Activated T-cell treated with anti-CD3 and anti-CD28 coated beads, Interleukin-2, amount 50 U/mL, for 24 hours (primary cell): ENCODE measurements around the gene FAN1.

Experiments used
- DNase-seq: peaks from one replicate; pipeline ENCODE4 v3.0.0-alpha.2; 2020
- H3K27ac Mint-ChIP-seq: 2 replicates; pipeline ENCODE4 v1.8.0; 2020; ENCODE audit warnings: mild to moderate bottlenecking, mixed read lengths
- H3K27me3 Mint-ChIP-seq: 2 replicates; pipeline ENCODE4 v1.8.0; 2020; ENCODE audit warnings: mixed read lengths
- H3K36me3 Mint-ChIP-seq: 2 replicates; pipeline ENCODE4 v1.8.0; 2020; ENCODE audit warnings: low read depth, mixed read lengths
- H3K4me1 Mint-ChIP-seq: 2 replicates; pipeline ENCODE4 v1.8.0; 2020; ENCODE audit warnings: low read depth, mixed read lengths
- H3K4me3 Mint-ChIP-seq: 2 replicates; pipeline ENCODE4 v1.8.0; 2020; ENCODE audit warnings: mild to moderate bottlenecking, moderate library complexity, mixed read lengths
- H3K9me3 Mint-ChIP-seq: 2 replicates; pipeline ENCODE4 v1.8.0; 2020; ENCODE audit warnings: mixed read lengths

Gene FAN1

GRCh38 chr15:30904812-30905211 is 1.1 kb downstream of the FAN1 start:
- peak overlapping the region; percentile 5 for H3K27ac Mint-ChIP-seq
- H3K4me3 Mint-ChIP-seq = peak overlapping the region; percentile 85
- H3K27me3 Mint-ChIP-seq = no peaks in the 10 kb centered on the region
- H3K9me3 Mint-ChIP-seq = no peaks in the 10 kb centered on the region
- no peak for DNase-seq
- peaks cover 86% of the 10 kb centered on the region for H3K36me3 Mint-ChIP-seq
- H3K4me1 Mint-ChIP-seq = peaks cover 50% of the 10 kb centered on the region

- no peak for DNase-seq
- peaks cover 84% of the 10 kb centered on the region for H3K36me3 Mint-ChIP-seq
- H3K4me3 Mint-ChIP-seq = no peak overlapping the region
- no peaks in the 10 kb centered on the region for H3K27me3 Mint-ChIP-seq
- no peak overlapping the region for H3K27ac Mint-ChIP-seq
- H3K4me1 Mint-ChIP-seq = peaks cover 51% of the 10 kb centered on the region
- H3K9me3 Mint-ChIP-seq = no peaks in the 10 kb centered on the region
Measured at GRCh38 chr15:30905821-30906220, 2.1 kb downstream of the FAN1 start.

- no peaks in the 10 kb centered on the region for H3K9me3 Mint-ChIP-seq
- no peaks in the 10 kb centered on the region for H3K27me3 Mint-ChIP-seq
- H3K27ac Mint-ChIP-seq = no peak overlapping the region
- H3K4me1 Mint-ChIP-seq = peaks cover 51% of the 10 kb centered on the region
- DNase-seq = no peak
- H3K36me3 Mint-ChIP-seq = peaks cover 81% of the 10 kb centered on the region
- no peak overlapping the region for H3K4me3 Mint-ChIP-seq
Measured at GRCh38 chr15:30906366-30906765, 2.7 kb downstream of the FAN1 start.

- Mint-ChIP-seq H3K9me3 (no peaks in the 10 kb centered on the region), H3K27me3 (no peaks in the 10 kb centered on the region), H3K27ac (no peak overlapping the region), H3K4me1 (peaks cover 11% of the 10 kb centered on the region), H3K4me3 (no peak overlapping the region), H3K36me3 (peaks cover 86% of the 10 kb centered on the region)
- DNase-seq = no peak
Measured at GRCh38 chr15:30913761-30914160, 10.0 kb downstream of the FAN1 start.

GRCh38 chr15:30917013-30917412 is 13.3 kb downstream of the FAN1 start:
- H3K36me3 Mint-ChIP-seq = peaks cover 92% of the 10 kb centered on the region

GRCh38 chr15:30917675-30918074 is 14.0 kb downstream of the FAN1 start:
- Mint-ChIP-seq H3K4me1 (peaks cover 7% of the 10 kb centered on the region), H3K27me3 (no peaks in the 10 kb centered on the region), H3K36me3 (peaks cover 92% of the 10 kb centered on the region), H3K27ac (no peak overlapping the region), H3K9me3 (no peaks in the 10 kb centered on the region), H3K4me3 (no peak overlapping the region)
- DNase-seq = no peak

More at GRCh38 chr15:30917013-30917412, 13.3 kb downstream of the FAN1 start:
- peak overlapping the region; percentile 0 for H3K27ac Mint-ChIP-seq
- H3K4me3 Mint-ChIP-seq = no peak overlapping the region
- H3K27me3 Mint-ChIP-seq = no peaks in the 10 kb centered on the region
- no peak for DNase-seq
- H3K4me1 Mint-ChIP-seq = peaks cover 7% of the 10 kb centered on the region
- no peaks in the 10 kb centered on the region for H3K9me3 Mint-ChIP-seq

GRCh38 chr15:30918366-30918765 is 14.7 kb downstream of the FAN1 start:
- DNase-seq = no peak
- Mint-ChIP-seq H3K4me1 (peaks cover 7% of the 10 kb centered on the region), H3K36me3 (peaks cover 92% of the 10 kb centered on the region), H3K27ac (no peak overlapping the region), H3K27me3 (no peaks in the 10 kb centered on the region), H3K9me3 (no peaks in the 10 kb centered on the region), H3K4me3 (no peak overlapping the region)

GRCh38 chr15:30919877-30920550 is 16.3 kb downstream of the FAN1 start:
- Mint-ChIP-seq H3K4me3 (no peak overlapping the region), H3K27me3 (no peaks in the 10 kb centered on the region), H3K9me3 (no peaks in the 10 kb centered on the region), H3K36me3 (peaks cover 91% of the 10 kb centered on the region), H3K4me1 (peaks cover 6% of the 10 kb centered on the region), H3K27ac (no peak overlapping the region)
- no peak for DNase-seq

- Mint-ChIP-seq H3K36me3 (peaks cover 92% of the 10 kb centered on the region), H3K27ac (peak overlapping the region; percentile 29), H3K9me3 (no peaks in the 10 kb centered on the region), H3K4me1 (peaks cover 4% of the 10 kb centered on the region), H3K4me3 (no peak overlapping the region), H3K27me3 (no peaks in the 10 kb centered on the region)
- no peak for DNase-seq
Measured at GRCh38 chr15:30921106-30921505, 17.4 kb downstream of the FAN1 start.

GRCh38 chr15:30921781-30922479 is 18.2 kb downstream of the FAN1 start:
- H3K27ac Mint-ChIP-seq = peak overlapping the region; percentile 40
- DNase-seq = no peak
- H3K27me3 Mint-ChIP-seq = no peaks in the 10 kb centered on the region
- H3K9me3 Mint-ChIP-seq = no peaks in the 10 kb centered on the region
- peaks cover 1% of the 10 kb centered on the region for H3K4me1 Mint-ChIP-seq
- peaks cover 92% of the 10 kb centered on the region for H3K36me3 Mint-ChIP-seq
- no peak overlapping the region for H3K4me3 Mint-ChIP-seq

GRCh38 chr15:30922480-30923311 is 19.0 kb downstream of the FAN1 start:
- Mint-ChIP-seq H3K27me3 (no peaks in the 10 kb centered on the region), H3K9me3 (no peaks in the 10 kb centered on the region), H3K36me3 (peaks cover 93% of the 10 kb centered on the region), H3K4me3 (no peak overlapping the region), H3K4me1 (no peaks in the 10 kb centered on the region), H3K27ac (peak overlapping the region; percentile 2)
- no peak for DNase-seq

GRCh38 chr15:30923429-30923828 is 19.7 kb downstream of the FAN1 start:
- Mint-ChIP-seq H3K36me3 (peaks cover 93% of the 10 kb centered on the region), H3K9me3 (no peaks in the 10 kb centered on the region), H3K4me3 (no peak overlapping the region), H3K27ac (peak overlapping the region; percentile 7), H3K27me3 (no peaks in the 10 kb centered on the region), H3K4me1 (no peaks in the 10 kb centered on the region)
- DNase-seq = no peak

GRCh38 chr15:30924353-30924752 is 20.6 kb downstream of the FAN1 start:
- no peak overlapping the region for H3K4me3 Mint-ChIP-seq
- DNase-seq = no peak
- H3K36me3 Mint-ChIP-seq = peaks cover 95% of the 10 kb centered on the region
- H3K9me3 Mint-ChIP-seq = no peaks in the 10 kb centered on the region
- no peak overlapping the region for H3K27ac Mint-ChIP-seq
- H3K27me3 Mint-ChIP-seq = no peaks in the 10 kb centered on the region
- no peaks in the 10 kb centered on the region for H3K4me1 Mint-ChIP-seq

GRCh38 chr15:30925686-30926085 is 22.0 kb downstream of the FAN1 start:
- H3K4me1 Mint-ChIP-seq = no peaks in the 10 kb centered on the region
- no peak overlapping the region for H3K27ac Mint-ChIP-seq
- peaks cover 93% of the 10 kb centered on the region for H3K36me3 Mint-ChIP-seq
- no peaks in the 10 kb centered on the region for H3K9me3 Mint-ChIP-seq
- no peak for DNase-seq
- no peak overlapping the region for H3K4me3 Mint-ChIP-seq
- H3K27me3 Mint-ChIP-seq = no peaks in the 10 kb centered on the region

GRCh38 chr15:30926161-30926560 is 22.4 kb downstream of the FAN1 start:
- no peaks in the 10 kb centered on the region for H3K9me3 Mint-ChIP-seq
- H3K27me3 Mint-ChIP-seq = no peaks in the 10 kb centered on the region
- DNase-seq = no peak
- peaks cover 93% of the 10 kb centered on the region for H3K36me3 Mint-ChIP-seq
- no peaks in the 10 kb centered on the region for H3K4me1 Mint-ChIP-seq
- no peak overlapping the region for H3K27ac Mint-ChIP-seq
- H3K4me3 Mint-ChIP-seq = no peak overlapping the region
